HUDEP-2 (cell line): ENCODE data around the gene BEX4.
"Not testable (repeated sequence)": the region's sequence is repeated elsewhere in the genome, so short reads cannot be mapped to it uniquely, and the experiment has no call there.

Source experiments
- DNase-seq, 76 experiments: peaks; one replicate each; lab custom pipeline; 2025; ENCODE audit not compliant: unreplicated experiment in 76 of 76; lab: John Stamatoyannopoulos, UW

Gene BEX4

GRCh38 chrX:103214870-103215424 lies at the start of gene BEX4:
Gene BEX4, plus strand, starts transcription at chrX:103215108. Its CDS starts 1,046 bp downstream, at chrX:103216154.
- peak in 70 of 76 experiments; percentile 2 to 75 (median 57) for DNase-seq

GRCh38 chrX:103170216-103170615 lies 44.7 kb upstream of the BEX4 start:
- no peak for DNase-seq

GRCh38 chrX:103171353-103171752 lies 43.6 kb upstream of the BEX4 start:
- DNase-seq, result no peak

- DNase-seq, result not testable (repeated sequence)
Observed at GRCh38 chrX:103175256-103175655, 39.7 kb upstream of the BEX4 start.

- peak in 46 of 76 experiments; percentile 0 to 47 (median 9) for DNase-seq
Observed at GRCh38 chrX:103175944-103176753, 38.8 kb upstream of the BEX4 start.

- no peak for DNase-seq
Observed at GRCh38 chrX:103177556-103177955, 37.4 kb upstream of the BEX4 start.

- DNase-seq, result no peak
Observed at GRCh38 chrX:103183912-103184311, 31.0 kb upstream of the BEX4 start.

- no peak for DNase-seq
Observed at GRCh38 chrX:103187953-103188475, 26.9 kb upstream of the BEX4 start.

GRCh38 chrX:103197721-103198306 lies 17.1 kb upstream of the BEX4 start:
- DNase-seq, result no peak

GRCh38 chrX:103198668-103199067 lies 16.2 kb upstream of the BEX4 start:
- not testable (repeated sequence) for DNase-seq

GRCh38 chrX:103201041-103201440 lies 13.9 kb upstream of the BEX4 start:
- DNase-seq, result no peak

GRCh38 chrX:103210056-103210455 lies 4.9 kb upstream of the BEX4 start:
- DNase-seq, result no peak

GRCh38 chrX:103211012-103211715 lies 3.7 kb upstream of the BEX4 start:
- DNase-seq, result peak in 37 of 76 experiments; percentile 0 to 35 (median 4)

GRCh38 chrX:103212749-103213457 lies 2.0 kb upstream of the BEX4 start:
- DNase-seq, result peak in 23 of 76 experiments; percentile 0 to 12 (median 2)

GRCh38 chrX:103215425-103215991 lies 600 bp downstream of the BEX4 start:
- peak in 14 of 76 experiments; percentile 0 to 20 (median 3) for DNase-seq

- DNase-seq, result no peak
Observed at GRCh38 chrX:103220511-103221323, 5.8 kb downstream of the BEX4 start.

- DNase-seq, result not testable (repeated sequence)
Observed at GRCh38 chrX:103225918-103226317, 11.0 kb downstream of the BEX4 start.

GRCh38 chrX:103233263-103233662 lies 18.4 kb downstream of the BEX4 start:
- DNase-seq, result no peak

- no peak for DNase-seq
Observed at GRCh38 chrX:103234869-103235268, 20.0 kb downstream of the BEX4 start.
